Upper lobe of right lung (tissue), 1 donor: ENCODE results near the gene RUNX2. TPM values are rescaled to one million over a fixed set of nuclear protein-coding genes. Genes with fewer than 3 reads are reported as not detected.

Source experiments
- ATAC-seq: fragments of 200-7000 bp; cut with Tn5 transposase; one replicate; pipeline ENCODE4 v1.9.1; 2020; ENCODE audit warnings: mild to moderate bottlenecking, moderate library complexity
- DNase-seq: peaks from one replicate; pipeline ENCODE4 v3.0.0-alpha.2; 2020
- H3K27ac ChIP-seq: fragments of 200-600 bp; one replicate; pipeline ENCODE4 v1.8.0; 2022
- H3K27me3 ChIP-seq: fragments of 200-600 bp; one replicate; pipeline ENCODE4 v1.8.0; 2022; ENCODE audit warnings: mild to moderate bottlenecking
- H3K36me3 ChIP-seq: fragments of 200-600 bp; one replicate; pipeline ENCODE4 v1.8.0; 2022
- H3K4me1 ChIP-seq: fragments of 200-600 bp; one replicate; pipeline ENCODE4 v1.8.0; 2022
- H3K4me3 ChIP-seq: fragments of 200-600 bp; one replicate; pipeline ENCODE4 v1.8.0; 2022; ENCODE audit warnings: mild to moderate bottlenecking
- H3K9me3 ChIP-seq: fragments of 200-600 bp; one replicate; pipeline ENCODE4 v1.8.0; 2022
- intact Hi-C: fragments of 100-400 bp; cut with DNase I; formaldehyde crosslinking; loops from one replicate; pipeline ENCODE4 v1.11.0; 2022
- total RNA-seq: library from RNA; stranded (reverse); fragmentation: NEBNext Ultra II Directional; extraction: Animal tissue kit (Norgen Biotek cat#: 25700); gene quantifications from one replicate; pipeline ENCODE4 v1.2.1, GENCODE V29; 2021
- TF ChIP-seq, protein P1 (sequence below): fragments of 200-600 bp; IDR thresholded peaks from one replicate; pipeline ENCODE4 v1.8.0; 2022; ENCODE audit warnings: antibody characterized with exemption
- donor health status: DM: no; HTN: yes; CAD: no; lungs with severe emphysema.

Gene RUNX2
- total RNA-seq, 1 donor from 2014 or later, result 4.6 TPM

DNA sequence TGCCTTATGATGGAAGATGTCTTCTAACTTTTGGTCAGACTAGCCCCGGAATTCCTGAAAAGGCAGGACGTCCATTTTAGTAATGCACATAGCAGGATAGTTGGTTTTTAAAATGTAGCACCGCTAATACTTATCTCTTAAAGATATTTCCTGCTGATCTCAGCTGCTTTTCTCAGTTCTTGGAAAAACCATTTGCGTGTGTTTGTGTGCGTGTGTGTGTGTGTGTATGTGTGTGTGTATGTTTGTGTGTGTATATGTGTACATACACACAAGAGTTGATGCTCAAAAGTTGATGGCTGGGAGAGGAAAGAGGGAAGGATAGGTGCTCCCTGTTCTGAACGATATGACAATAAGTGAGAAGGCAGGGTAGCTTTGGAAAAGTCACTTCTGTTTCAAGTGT lies 111.3 kb downstream of the RUNX2 start:
- no peaks in the 10 kb centered on the region for H3K9me3 ChIP-seq
- peaks cover 28% of the 10 kb centered on the region for H3K4me1 ChIP-seq
- TF ChIP-seq, protein P1, sequence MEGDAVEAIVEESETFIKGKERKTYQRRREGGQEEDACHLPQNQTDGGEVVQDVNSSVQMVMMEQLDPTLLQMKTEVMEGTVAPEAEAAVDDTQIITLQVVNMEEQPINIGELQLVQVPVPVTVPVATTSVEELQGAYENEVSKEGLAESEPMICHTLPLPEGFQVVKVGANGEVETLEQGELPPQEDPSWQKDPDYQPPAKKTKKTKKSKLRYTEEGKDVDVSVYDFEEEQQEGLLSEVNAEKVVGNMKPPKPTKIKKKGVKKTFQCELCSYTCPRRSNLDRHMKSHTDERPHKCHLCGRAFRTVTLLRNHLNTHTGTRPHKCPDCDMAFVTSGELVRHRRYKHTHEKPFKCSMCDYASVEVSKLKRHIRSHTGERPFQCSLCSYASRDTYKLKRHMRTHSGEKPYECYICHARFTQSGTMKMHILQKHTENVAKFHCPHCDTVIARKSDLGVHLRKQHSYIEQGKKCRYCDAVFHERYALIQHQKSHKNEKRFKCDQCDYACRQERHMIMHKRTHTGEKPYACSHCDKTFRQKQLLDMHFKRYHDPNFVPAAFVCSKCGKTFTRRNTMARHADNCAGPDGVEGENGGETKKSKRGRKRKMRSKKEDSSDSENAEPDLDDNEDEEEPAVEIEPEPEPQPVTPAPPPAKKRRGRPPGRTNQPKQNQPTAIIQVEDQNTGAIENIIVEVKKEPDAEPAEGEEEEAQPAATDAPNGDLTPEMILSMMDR, result no peak
- no peaks in the 10 kb centered on the region for H3K36me3 ChIP-seq
- H3K27ac ChIP-seq, result no peak overlapping the region
- no peak overlapping the region for H3K4me3 ChIP-seq
- DNase-seq, result no peak
- intact Hi-C loops, result no loop called here
- ATAC-seq, result no peak
- H3K27me3 ChIP-seq, result no peaks in the 10 kb centered on the region

- intact Hi-C loops, result no loop called here
- TF ChIP-seq, protein P1, result no peak
- Histone ChIP-seq H3K4me3 (no peak overlapping the region), H3K36me3 (no peaks in the 10 kb centered on the region), H3K27ac (no peak overlapping the region), H3K27me3 (no peaks in the 10 kb centered on the region), H3K9me3 (no peaks in the 10 kb centered on the region), H3K4me1 (peaks cover 29% of the 10 kb centered on the region)
- no peak for ATAC-seq
- DNase-seq, result no peak
These were observed 111.8 kb downstream of the RUNX2 start for GRCh38 chr6:45439861-45440388.

DNA sequence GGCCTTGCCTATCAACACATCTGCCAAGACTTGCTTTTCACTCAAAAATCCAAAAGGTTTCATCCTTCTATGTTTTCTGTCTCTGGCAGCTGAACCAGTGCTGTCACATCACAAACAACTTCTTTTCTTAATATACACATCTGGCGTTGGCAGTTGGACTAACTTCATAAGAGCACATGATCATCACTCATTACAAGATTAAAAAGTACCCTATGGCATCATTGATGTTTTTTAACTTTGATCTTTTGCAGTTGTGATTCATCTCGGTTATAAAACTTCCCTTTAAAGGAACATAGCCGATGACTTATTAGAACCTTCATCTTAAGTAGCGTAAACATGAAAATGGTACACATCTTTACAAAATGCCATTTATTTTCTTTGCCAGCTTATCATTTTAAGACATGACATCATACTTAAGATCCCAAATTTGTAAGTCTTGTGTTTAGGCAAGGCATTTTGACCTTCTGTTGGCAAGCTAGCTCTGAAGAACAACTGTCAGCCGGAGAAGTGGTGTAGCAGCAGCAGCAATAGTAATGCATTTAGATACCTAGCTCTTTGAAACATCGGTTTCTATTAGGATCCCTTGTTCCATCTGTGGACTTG lies 113.8 kb downstream of the RUNX2 start:
- TF ChIP-seq, protein P1, result no peak
- H3K9me3 ChIP-seq, result no peaks in the 10 kb centered on the region
- intact Hi-C loops, result no loop called here
- no peak for ATAC-seq
- H3K4me1 ChIP-seq, result peaks cover 36% of the 10 kb centered on the region
- DNase-seq, result no peak
- no peak overlapping the region for H3K4me3 ChIP-seq
- H3K27ac ChIP-seq, result no peak overlapping the region
- H3K36me3 ChIP-seq, result no peaks in the 10 kb centered on the region
- no peaks in the 10 kb centered on the region for H3K27me3 ChIP-seq

DNA sequence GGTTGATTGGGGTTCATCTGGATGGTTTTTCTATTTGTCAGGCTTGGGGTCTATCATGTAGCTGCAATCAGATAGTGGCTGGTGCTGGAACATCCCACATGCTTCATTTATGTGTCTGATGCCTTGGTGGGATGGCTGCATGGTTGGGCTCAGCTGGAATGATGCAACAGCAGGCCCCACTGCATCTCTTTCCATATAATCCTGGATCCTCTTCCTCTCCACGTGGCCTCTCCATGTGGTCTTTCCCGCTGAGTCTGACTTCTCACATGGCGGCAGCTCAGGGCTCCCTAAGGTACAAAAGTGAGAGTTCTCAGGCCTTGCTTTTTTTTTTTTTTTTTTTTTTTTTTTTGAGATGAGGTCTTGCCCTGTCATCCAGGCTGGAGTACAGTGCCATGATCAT lies 114.6 kb downstream of the RUNX2 start:
- no peak for DNase-seq

DNA sequence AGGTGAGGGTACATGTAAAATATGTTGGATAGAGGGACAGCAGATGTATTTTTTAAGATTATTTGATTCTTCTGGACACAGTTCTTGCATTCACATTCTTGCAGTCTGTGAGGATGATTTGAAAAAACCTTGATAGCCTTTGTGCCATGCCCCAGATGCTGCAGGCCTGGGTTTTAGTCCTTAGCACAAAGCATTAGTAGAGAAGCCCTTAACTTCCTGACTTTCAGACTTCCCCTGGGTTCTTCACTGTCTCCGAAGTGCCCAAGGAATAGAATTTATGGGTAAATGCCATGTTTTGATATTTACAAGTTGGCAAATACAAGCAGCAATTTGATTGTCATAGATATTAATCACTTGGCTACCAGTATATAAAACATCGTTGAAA lies 117.2 kb downstream of the RUNX2 start:
- intact Hi-C loops, result no loop called here
- Histone ChIP-seq H3K27ac (peak overlapping the region; percentile 72), H3K4me3 (no peak overlapping the region), H3K4me1 (peaks cover 31% of the 10 kb centered on the region), H3K27me3 (no peaks in the 10 kb centered on the region), H3K36me3 (no peaks in the 10 kb centered on the region), H3K9me3 (no peaks in the 10 kb centered on the region)
- TF ChIP-seq, protein P1, result no peak
- ATAC-seq (peak; percentile 12), DNase-seq (no peak)

More for the DNA sequence above, 114.6 kb downstream of the RUNX2 start:
- TF ChIP-seq, protein P1, result no peak
- H3K4me1 ChIP-seq, result peaks cover 35% of the 10 kb centered on the region
- no peaks in the 10 kb centered on the region for H3K36me3 ChIP-seq
- no peaks in the 10 kb centered on the region for H3K27me3 ChIP-seq
- no peak overlapping the region for H3K4me3 ChIP-seq
- H3K27ac ChIP-seq, result no peak overlapping the region
- intact Hi-C loops, result no loop called here
- no peaks in the 10 kb centered on the region for H3K9me3 ChIP-seq
- ATAC-seq, result no peak
